ENCODE measurements around the gene MTG2. TPM values are rescaled to one million over a fixed set of nuclear protein-coding genes. Genes with fewer than 3 reads are reported as not detected.

MTG2 gene
- total RNA-seq, 1 experiment from 2014 or later = 41.9 TPM

DNA sequence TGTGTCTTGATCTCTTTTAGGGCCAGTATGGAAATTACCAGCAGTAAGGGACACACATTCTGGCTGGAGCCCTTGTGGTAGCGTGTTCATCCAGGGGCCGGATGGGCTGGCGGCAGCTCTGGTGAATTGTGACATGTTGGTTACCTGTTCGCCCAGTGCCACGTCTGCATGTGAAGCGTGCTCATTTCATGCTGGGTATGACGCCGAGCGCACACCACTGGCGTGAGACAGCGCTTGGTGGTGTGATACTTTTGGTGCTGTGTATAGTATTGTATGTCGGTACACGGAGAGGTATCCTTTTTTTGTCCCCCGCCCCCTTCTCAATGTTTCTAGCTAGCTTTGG, 3.7 kb upstream of the MTG2 start:
- no peak for DNase-seq (ENCODE audit: low spot score)

DNA sequence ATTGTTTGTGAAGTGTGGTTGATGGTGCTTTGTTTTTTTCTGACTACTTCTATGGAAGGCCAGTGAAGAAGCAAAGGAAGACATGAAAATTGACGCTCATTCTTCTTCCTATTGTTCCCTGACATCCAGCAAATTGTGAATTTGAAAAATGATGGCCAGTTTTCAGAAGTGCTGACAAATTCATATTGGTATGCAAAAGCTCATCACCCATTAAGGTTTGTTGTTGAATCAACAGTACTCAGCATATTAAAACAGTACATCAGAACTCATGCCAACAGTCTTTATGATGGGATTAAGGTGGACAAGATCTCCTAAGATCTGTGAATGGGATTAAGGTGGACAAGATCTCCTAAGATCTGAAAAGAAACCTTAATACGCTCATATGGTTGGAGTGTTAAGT, 1.0 kb upstream of the MTG2 start:
- peak; percentile 4 for DNase-seq (ENCODE audit: low spot score)

DNA sequence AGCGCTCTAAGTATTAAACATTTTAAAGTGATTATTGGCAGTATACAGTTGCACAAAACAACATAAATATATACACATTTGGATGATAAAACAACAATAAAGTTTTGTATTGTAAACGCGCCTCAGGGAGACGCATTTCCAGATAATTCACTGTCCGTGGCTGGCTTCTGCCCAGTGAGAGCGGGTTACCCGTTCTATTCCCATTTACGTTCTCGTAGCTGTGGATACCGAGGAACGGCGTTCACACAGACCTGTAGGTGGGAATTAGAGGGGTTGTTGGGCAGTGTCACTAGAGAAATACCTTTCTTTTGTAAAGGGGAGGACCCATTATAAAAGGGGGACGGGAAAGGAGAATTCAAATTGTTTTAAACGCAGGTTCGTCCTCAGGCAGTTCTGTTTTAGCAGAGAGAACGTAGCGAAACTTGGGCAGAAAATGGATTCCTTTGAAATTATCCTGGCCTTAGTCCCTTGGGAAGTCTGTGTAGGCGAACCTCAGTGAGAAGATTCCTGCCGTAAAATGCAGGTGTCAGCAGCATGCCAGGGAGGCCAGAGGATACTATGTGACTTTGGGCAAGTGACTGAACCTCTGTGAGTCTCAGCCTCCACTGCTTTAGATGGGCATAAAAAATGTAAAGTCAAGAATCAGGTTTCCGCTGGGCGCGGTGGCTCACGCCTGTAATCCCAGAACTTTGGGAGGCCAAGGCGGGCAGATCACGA, 756 bp downstream of the MTG2 start:
- DNase-seq (ENCODE audit: low spot score) = peak; percentile 37

DNA sequence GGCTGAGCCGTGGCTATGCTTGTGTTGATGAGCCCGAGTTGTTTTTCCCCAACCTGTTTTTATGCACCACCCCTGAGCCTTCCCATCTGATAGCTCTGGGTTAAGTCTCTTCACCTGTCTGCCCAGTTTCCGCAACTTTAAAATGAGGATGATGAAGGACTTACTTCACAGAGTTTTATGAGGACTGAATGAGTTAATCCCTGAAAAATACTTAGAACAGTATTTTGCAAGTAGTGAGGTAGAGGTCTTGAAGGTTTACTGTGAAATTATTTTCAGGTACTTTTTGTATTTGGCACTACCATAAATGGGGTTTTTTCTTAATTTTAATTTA, 3.2 kb downstream of the MTG2 start:
- DNase-seq (ENCODE audit: low spot score) = no peak

DNA sequence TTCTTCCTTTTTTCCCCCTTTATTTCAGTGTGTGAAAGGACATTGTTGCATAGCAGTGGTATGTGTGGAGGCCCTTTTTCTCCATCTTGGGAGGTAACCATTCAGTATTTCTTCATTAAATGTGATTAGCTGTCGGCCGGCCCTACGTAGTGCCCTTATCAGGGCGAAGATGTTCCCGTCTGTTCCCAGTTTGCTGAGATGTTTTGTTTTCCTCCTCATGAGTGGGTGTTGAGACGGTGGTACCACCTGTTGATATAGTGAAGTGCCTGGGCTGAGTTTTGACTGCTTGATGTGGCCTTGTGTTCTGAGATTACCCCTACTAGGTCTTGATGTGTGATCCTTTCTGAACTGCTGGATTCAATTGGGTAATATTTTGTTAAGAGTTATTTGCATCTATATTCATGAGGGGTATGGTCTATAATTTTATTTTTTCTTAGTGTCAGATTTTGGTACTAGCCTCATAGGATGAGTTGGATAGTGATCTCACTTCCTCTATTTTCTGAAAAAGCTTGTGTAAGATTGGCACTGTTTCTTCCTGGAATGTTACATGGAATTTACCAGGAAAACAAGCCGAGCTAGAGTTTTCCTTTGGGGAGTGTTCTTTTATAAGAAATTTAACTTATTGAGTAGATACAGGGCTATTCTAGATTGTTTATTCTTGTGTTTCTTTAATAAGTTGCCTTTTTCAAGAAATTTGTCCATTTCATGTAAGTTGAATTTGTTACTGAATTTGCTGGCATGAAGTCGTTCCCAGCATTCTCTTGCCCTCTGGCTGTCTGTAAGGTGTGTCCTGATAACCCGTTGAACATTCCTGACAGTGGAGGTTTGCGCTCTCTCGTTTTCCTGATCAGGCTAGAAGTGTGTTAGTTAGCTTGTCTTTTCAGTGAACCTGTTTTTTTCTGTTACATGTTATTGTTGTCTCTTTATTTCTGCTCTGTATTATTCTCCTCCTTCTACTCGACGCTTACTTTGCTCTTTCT, 4.3 kb downstream of the MTG2 start:
- DNase-seq (ENCODE audit: low spot score) = no peak

DNA sequence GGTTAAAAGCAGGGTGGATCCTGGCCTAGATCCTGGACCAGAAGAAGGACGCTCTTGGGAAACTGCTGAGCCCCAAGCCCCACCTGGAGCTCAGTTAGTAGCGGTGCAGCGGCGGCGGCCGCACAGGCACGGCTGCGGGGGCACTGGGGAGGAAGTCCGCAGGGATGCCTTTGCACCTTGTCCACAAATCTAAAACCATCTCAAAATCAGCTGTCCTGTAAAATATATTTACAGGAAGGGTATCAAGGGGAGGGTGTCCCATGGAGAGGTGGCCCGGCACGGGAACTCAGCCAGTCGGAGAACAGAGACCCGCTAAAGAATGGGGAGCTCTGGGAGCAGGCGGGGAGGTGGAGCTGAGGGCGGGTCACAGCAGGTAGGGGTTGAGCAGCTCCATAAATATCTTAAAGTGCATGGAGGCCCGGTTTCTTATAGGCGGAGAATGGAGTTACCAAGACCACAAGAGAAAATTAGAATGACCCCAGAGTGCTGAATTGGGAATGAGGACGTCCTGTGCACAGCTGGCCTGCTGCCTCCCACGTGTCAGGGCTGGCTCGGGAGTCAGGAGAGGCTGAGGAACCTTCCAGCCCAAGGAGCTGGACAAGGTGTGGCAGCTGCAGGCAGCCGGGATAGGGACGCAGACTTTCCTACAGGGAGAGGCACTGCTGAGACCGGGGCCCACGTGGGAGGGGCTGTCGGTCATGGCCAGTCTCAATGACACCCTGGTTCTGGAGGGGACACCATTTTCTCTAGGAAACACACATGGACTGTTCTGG, 8.0 kb downstream of the MTG2 start:
- DNase-seq (ENCODE audit: low spot score) = no peak

DNA sequence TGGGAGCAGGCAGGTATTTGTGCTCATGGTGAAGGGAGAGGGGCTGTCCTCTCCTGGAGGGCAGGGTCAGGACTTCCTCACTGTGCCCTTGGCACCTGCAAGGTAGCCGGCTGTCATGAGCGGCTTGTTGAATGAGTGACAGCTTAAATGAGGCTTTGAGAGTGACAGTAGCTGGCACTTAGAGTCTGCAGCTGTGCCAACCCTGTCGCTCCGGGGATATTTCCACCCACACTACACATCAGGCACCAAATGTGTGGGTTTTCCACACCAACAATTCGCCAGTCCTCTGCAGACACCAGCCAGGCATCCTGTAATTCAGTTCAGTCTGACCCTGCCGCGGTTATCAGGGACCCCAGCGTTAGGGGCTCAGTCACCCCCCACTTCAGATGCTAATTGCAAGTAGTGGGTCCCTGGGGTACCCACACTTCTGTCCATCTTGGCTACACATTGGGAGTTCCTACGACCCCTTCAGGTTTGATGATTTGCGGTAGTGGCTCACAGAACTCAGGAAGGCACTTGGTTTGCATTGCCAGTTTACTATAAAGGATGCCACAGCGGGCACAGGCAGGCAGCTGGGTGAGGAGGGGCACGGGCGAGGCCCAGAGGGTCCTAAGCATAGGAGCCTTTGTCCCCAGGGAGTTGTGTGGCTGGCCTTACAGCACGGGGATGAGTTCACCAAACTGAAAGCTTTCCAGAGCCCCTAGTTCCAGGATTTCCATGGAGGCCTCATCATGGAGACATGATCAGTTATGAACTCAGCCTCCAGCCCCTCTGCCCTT, 9.1 kb downstream of the MTG2 start:
- DNase-seq (ENCODE audit: low spot score) = no peak

DNA sequence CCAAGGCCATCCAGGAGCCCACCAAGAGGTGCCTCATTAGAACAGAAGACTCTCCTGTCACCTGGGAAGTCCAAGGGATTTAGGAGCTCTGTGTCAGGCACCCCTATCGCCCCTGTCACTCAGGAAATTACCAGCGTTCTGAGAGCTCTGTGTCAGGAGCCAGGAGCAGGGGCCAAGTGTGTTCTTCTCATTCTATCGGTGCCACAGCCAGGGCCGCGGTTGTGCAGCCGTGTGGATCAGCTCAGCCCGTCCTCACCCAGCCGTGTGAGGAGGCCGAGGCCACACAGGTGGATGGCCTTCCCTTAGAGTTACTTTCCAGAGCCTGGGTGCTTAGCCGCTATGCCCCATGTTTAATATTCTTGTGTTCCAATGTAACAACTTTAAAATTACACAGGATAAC, 9.8 kb downstream of the MTG2 start:
- no peak for DNase-seq (ENCODE audit: low spot score)

DNA sequence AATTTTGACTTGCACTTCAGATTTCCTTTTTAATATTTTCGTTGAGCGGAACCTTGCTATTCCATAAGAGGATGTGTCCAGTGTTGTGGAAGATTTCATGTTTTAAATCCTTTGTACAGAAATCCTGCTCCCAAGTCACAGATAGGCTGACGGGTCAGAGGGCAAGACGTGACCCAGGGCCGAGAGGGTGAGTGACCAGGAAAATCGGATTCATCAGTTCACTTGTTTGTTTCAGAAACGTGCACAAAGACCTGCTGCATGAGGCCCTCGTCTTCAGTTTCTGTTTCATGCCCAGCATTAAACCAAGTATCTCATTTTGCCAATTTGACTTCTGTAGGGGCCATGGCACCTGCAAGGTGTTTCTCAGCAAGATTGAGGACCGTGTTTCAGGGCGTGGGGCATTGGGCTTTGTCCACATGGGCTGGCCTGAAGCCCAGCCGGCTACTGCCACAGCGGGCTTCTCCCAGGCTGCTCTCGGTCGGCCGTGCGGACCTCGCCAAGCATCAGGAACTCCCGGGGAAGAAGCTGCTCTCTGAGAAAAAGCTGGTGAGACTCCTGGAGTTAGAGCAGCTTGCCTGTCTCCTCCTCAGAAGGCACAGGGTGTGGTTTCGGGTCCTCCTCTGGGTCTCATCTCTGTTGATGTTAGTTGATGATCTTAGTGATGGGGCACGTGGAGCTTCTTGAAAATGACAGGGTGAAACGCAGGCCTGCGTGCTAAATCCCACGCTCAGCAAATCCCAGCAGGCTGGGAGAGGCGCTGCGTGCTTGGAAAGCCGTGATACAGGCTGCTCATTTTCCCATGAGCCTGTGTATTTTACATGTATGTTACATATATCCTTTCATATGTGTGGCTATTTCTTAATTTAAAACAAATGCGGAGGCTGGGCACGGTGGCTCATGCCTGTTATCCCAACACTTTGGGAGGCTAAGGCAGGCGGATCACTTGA, 10.5 kb downstream of the MTG2 start:
- no peak for DNase-seq (ENCODE audit: low spot score)

DNA sequence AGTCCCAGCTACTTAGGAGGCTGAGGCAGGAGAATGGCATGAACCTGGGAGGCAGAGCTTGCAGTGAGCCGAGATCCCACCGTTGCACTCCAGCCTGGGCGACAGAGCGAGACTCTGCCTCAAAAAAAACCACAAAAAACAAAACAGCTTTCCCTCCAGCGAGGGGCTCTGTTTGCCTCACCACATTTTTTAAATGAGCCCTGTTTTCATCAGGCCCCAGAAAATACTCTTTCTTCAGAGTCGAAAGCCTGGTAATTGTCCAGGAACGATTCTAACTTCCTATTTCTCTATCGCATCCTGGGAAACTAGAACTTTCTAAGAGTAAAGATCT, 12.2 kb downstream of the MTG2 start:
- DNase-seq (ENCODE audit: low spot score) = no peak

DNA sequence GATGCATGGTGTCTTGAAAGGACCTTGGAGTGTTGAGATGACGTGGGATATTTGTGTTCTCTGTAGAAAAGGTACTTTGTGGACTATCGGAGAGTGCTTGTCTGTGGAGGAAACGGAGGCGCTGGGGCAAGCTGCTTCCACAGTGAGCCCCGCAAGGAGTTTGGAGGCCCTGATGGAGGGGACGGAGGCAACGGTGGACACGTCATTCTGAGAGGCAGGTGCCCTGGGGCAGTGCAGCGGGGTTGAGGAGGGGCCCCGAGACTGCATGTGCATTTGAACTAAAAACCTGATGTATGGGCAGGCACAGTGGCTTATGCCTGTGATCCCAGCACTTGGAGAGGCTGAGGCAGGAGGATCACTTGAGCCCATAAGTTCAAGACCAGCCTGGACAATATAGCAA, 12.9 kb downstream of the MTG2 start:
- no peak for DNase-seq (ENCODE audit: low spot score)

DNA sequence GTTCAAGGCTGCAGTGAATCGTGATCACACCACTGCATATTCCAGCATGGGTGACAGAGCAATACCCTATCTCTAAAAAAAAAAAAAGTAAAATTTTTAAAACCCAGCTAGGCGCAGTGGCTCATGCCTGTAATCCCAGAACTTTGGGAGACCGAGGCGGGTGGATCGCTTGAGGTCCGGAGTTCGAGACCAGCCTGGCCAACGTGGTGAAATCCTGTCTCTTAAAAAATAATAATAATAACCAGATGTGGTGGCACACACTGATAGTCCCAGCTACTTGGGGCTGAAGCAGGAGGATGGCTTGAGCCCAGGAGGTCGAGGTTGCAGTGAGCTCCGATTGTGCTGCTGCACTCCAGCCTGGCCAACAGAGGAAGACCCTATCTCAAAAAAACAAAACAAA, 13.5 kb downstream of the MTG2 start:
- DNase-seq (ENCODE audit: low spot score) = no peak

DNA sequence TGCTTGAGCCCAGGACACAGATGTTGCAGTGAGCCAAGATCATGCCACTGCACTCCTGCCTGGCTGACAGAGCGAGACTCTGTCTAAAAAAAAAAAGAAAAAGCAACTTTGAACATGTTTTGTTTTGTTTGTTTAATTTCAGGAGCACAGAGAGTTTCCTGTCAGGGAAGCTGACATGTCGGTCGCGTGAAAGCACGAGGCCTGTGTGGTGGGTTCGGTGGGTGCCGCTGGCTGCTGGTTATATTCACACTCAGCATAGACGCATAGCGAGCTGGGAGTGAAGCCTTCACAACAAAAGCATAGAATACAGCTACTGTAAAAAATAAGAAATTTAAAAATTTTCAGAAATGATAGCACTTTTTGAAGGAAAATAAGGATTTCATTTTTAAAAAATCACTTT, 14.5 kb downstream of the MTG2 start:
- DNase-seq (ENCODE audit: low spot score) = no peak

DNA sequence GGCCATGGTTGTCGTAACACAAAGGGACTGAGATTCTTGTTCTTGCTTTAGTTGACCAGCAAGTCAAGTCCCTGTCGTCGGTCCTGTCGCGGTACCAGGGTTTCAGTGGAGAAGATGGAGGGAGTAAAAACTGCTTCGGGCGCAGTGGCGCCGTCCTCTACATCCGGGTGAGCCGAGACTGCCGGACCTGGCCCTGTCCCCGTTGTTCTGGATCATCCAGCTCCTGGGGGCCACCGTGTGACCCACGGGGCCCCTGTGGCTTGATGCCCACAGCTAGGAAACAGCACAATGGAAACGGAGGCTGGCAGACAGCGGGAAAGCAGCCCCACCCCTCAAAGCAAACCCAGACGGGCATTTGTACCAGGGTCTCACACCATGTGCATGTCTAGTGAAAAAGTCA, 15.0 kb downstream of the MTG2 start:
- no peak for DNase-seq (ENCODE audit: low spot score)

DNA sequence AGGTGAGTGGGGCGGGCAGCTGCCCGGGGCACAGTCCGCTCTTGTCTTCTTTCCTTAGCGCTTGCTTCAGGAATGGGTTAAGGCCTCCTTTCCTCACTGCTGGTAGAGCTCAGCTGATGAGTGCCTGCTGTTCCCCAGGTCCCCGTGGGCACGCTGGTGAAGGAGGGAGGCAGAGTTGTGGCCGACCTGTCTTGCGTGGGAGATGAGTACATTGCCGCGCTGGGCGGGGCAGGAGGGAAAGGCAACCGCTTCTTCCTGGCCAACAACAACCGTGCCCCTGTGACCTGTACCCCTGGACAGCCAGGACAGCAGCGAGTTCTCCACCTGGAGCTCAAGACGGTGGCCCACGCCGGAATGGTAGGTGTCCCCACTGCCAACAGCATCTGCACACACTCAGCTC, 15.7 kb downstream of the MTG2 start:
- DNase-seq (ENCODE audit: low spot score) = no peak

DNA sequence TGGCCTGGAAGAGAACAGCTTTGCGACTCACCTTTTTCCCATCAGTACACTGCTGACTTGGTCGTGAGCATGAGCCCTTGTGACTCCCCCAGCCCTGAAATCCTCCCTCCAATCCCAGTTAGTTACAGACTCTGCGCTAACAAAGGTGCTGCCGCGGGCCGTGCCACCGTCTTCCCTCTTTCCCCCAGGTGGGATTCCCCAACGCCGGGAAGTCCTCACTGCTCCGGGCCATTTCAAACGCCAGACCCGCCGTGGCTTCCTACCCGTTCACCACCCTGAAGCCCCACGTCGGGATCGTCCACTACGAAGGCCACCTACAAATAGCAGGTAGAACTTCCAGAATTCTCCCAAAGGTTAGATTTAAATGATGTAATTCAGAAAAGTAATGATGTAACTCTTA, 16.1 kb downstream of the MTG2 start:
- DNase-seq (ENCODE audit: low spot score) = no peak

DNA sequence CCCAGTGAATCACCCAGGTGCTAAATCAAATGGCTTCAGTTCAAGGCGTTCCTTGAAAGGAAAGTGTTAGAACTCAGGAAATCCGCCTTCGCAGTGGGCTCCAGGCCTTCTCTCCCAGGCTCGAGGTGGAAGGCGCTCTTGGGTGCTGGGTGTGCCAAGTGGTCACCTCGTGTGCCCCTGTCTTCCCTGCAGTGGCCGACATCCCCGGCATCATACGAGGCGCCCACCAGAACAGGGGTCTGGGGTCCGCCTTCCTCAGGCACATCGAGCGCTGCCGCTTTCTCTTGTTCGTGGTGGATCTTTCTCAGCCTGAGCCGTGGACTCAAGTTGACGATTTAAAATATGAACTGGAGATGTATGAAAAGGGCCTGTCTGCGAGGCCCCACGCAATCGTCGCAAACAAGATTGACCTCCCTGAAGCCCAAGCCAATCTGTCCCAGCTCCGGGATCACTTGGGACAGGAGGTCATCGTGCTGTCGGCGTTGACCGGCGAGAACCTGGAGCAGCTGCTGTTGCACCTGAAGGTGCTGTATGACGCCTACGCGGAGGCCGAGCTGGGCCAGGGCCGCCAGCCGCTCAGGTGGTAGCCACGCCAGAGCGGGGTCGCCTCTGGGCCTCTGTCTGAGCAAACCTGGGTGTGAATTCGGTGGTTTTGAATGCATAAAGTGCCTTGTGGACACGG, 17.8 kb downstream of the MTG2 start:
- no peak for DNase-seq (ENCODE audit: low spot score)

DNA sequence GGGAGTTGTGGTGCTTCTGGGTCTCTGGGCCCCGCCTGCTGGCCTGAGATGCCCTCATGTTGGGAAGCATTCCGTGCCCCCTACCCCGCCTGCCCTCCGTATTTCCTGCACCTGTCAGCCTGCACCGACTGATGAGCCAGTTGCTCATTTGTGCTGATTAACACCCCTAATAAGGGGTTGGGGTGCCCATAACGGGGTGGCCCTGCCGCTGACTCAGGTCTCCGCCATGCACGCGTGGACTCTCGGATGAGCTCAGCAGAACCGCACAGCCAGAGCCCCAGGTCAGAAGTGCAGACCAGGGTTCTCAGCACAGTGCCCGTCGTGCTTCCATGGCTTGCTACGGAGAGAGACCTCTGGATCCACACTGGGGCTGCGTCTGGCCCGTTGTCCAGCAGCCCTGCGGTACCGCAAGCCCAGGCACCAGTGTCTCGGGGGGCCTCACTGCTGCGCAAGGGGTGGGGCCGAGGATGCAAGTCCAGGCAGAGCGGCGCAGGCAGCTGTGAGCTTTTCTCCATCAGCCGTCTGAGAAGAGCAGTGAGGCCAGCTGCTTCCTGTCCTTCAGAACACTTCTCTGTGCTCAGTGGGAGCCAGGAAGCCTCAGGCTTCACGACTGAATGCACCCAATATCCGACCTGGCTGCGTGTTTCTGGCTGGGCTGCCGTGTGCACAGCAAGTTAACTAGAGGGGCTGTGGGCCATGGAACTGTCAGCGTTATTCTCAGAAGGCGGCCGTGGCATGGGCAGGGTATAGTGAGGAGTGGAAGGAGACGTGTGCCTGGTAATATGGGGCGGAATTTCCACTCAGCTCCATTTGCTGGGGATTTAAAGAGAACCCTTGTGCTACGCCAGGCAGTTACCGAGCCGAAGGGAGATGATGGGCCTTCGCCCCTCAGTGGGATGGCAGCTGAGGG, 18.6 kb downstream of the MTG2 start:
- DNase-seq (ENCODE audit: low spot score) = no peak

DNA sequence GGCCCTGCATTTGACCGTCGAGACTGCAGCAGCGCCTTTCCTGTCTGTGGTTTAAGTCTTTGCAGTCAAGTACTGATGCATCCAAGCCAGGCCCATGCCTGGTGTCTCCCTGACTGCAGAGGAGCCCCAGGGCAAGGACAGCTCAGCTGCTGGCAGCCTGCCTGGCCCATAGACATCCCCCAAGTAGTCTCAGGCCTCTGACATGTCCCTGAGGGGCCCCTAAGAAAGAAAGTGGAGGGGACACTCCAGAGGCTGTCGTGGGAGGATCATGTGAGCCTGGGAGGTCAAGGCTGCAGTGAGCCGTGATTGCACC, 19.2 kb downstream of the MTG2 start:
- DNase-seq (ENCODE audit: low spot score) = no peak

All from HT-29 (cell line).